ENCODE results near the gene ITPKA.

The ITPKA gene

GRCh38 chr15:41511331-41511898 is 17.7 kb downstream of the ITPKA start:
- DNase-seq (ENCODE audit: low spot score), result no peak

GRCh38 chr15:41511899-41512369 is 18.3 kb downstream of the ITPKA start:
- DNase-seq (ENCODE audit: low spot score), result no peak

GRCh38 chr15:41512512-41512939 is 18.9 kb downstream of the ITPKA start:
- no peak for DNase-seq (ENCODE audit: low spot score)

- DNase-seq (ENCODE audit: low spot score), result no peak
These were observed 19.3 kb downstream of the ITPKA start for GRCh38 chr15:41512940-41513505.

- no peak for DNase-seq (ENCODE audit: low spot score)
These were observed 20.0 kb downstream of the ITPKA start, which contains the start of gene LTK for GRCh38 chr15:41513506-41514227. Gene LTK, minus strand, starts transcription at chr15:41513827. Its CDS starts 118 bp downstream, at chr15:41513709.

GRCh38 chr15:41517895-41518449 is 24.3 kb downstream of the ITPKA start:
- no peak for DNase-seq (ENCODE audit: low spot score)

GRCh38 chr15:41520636-41521035 is 27.0 kb downstream of the ITPKA start:
- no peak for DNase-seq (ENCODE audit: low spot score)

GRCh38 chr15:41521614-41522013 is 27.9 kb downstream of the ITPKA start:
- DNase-seq (ENCODE audit: low spot score), result no peak

GRCh38 chr15:41523097-41523496 is 29.4 kb downstream of the ITPKA start:
- DNase-seq (ENCODE audit: low spot score), result no peak

GRCh38 chr15:41530363-41530956 is 36.8 kb downstream of the ITPKA start:
- no peak for DNase-seq (ENCODE audit: low spot score)

GRCh38 chr15:41535544-41535943 is 41.9 kb downstream of the ITPKA start:
- no peak for DNase-seq (ENCODE audit: low spot score)

GRCh38 chr15:41536866-41537265 is 43.2 kb downstream of the ITPKA start:
- DNase-seq (ENCODE audit: low spot score), result no peak

- DNase-seq (ENCODE audit: low spot score), result no peak
These were observed 49.8 kb downstream of the ITPKA start for GRCh38 chr15:41543521-41543870.

- no peak for DNase-seq (ENCODE audit: low spot score)
These were observed 51.0 kb downstream of the ITPKA start for GRCh38 chr15:41544650-41545015.

- no peak for DNase-seq (ENCODE audit: low spot score)
These were observed 51.5 kb downstream of the ITPKA start for GRCh38 chr15:41545218-41545617.

GRCh38 chr15:41546851-41547786 is 53.4 kb downstream of the ITPKA start:
- DNase-seq (ENCODE audit: low spot score), result no peak

GRCh38 chr15:41550066-41550775 is 56.5 kb downstream of the ITPKA start:
- DNase-seq (ENCODE audit: low spot score), result no peak
